ENCODE measurements around the gene FBXL15. TPM values are rescaled to one million over a fixed set of nuclear protein-coding genes. Genes with fewer than 3 reads are reported as not detected.

Gene FBXL15
- total and polyA plus RNA-seq, 2 of the 13 experiments (the other 11 are each of a cell fraction or from before 2014, with no cell fraction given): 4.3 to 8.3 TPM

DNA sequence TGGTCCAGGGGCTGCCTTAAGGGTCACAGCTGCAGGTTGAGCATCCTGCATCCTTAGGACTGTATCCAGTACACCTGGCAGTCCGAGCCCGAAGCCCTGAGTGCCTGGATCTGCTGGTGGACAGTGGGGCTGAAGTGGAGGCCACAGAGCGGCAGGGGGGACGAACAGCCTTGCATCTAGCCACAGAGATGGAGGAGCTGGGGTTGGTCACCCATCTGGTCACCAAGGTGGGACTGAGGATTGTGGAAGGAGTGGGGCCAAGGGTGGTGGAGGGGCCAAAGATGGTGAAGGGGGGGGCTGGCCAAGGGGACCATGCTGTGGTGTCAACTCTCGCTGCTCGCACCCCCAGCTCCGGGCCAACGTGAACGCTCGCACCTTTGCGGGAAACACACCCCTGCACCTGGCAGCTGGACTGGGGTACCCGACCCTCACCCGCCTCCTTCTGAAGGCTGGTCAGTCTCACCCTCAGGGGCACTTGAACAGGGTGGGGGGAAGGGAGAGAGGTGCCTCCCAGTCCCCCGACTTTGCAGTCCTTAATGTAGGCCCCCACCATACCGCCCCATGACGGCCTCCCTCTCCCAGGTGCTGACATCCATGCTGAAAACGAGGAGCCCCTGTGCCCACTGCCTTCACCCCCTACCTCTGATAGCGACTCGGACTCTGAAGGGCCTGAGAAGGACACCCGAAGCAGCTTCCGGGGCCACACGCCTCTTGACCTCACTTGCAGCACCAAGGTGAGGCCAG, 19.9 kb upstream of the FBXL15 start:
- DNase-seq (ENCODE audit: low spot score) (no peak), FAIRE-seq (no peak), ATAC-seq (no peak)
- Histone ChIP-seq H3K4me2 (ENCODE audit: low read depth, low read length) (no peak overlapping the region), H3K4me1 (ENCODE audit: insufficient read depth, low read length) (peaks cover 31% of the 10 kb centered on the region), H3K9ac (ENCODE audit: insufficient read depth, low read depth, low read length) (no peak overlapping the region), H3K36me3 (replicated peaks in 1 of 2; ENCODE audit: control insufficient read depth in 1 of 2, insufficient read depth in 2 of 2, low read length in 2 of 2) (peaks cover 0 to 4% of the 10 kb centered on the region in 2 experiments; a peak in 1 of 5 replicates), H3K79me2 (ENCODE audit: insufficient read depth, low read length) (peaks cover 3% of the 10 kb centered on the region), H3K4me3 (replicated peaks in 1 of 3; ENCODE audit: insufficient read depth in 1 of 3, low read depth in 2 of 3, low read length in 3 of 3) (no peak overlapping the region), H4K20me1 (ENCODE audit: insufficient read depth, low read length) (no peaks in the 10 kb centered on the region), H3K27me3 (ENCODE audit: control insufficient read depth in 1 of 2, insufficient read depth in 2 of 2, low read length in 2 of 2) (peaks cover 0 to 3% of the 10 kb centered on the region in 2 experiments; a peak in 3 of 5 replicates), H2AFZ (ENCODE audit: low read length) (no peak overlapping the region), H3K27ac (ENCODE audit: extremely low read length, insufficient read depth, low read length) (no peak overlapping the region), H3K9me3 (ENCODE audit: low read length) (no peaks in the 10 kb centered on the region)
- BruUV-seq (replicated peaks): no TSS peak
- intact Hi-C loops (cut with micrococcal nuclease; ENCODE audit: unreplicated experiment): no loop called here
- TF ChIP-seq KLF9 (CRISPR knock-in tag; IDR thresholded peaks at IDR 0.05; ENCODE audit: low read depth) (no peak), ZBTB8A (CRISPR knock-in tag; IDR thresholded peaks at IDR 0.05; ENCODE audit: borderline replicate concordance, low read depth) (no peak), ZNF446 (CRISPR knock-in tag; IDR thresholded peaks at IDR 0.05) (no peak), TBX3 (IDR thresholded peaks at IDR 0.05; ENCODE audit: borderline replicate concordance) (no peak), BORCS8-MEF2B (CRISPR knock-in tag; IDR thresholded peaks at IDR 0.05) (no peak), ZNF337 (CRISPR knock-in tag; IDR thresholded peaks at IDR 0.05; ENCODE audit: borderline replicate concordance, low read depth) (no peak), NCOA5 (CRISPR knock-in tag; IDR thresholded peaks at IDR 0.05) (no peak), NFKBIZ (CRISPR knock-in tag; IDR thresholded peaks at IDR 0.05) (no peak), ZNF709 (CRISPR knock-in tag; IDR thresholded peaks at IDR 0.05) (no peak), THAP11 (CRISPR knock-in tag; IDR thresholded peaks at IDR 0.05) (no peak), ARNTL (CRISPR knock-in tag; IDR thresholded peaks at IDR 0.05) (no peak), CHD4 (IDR thresholded peaks at IDR 0.05; ENCODE audit: borderline replicate concordance, low read length) (no peak)
- TF ChIP-seq, protein P1, sequence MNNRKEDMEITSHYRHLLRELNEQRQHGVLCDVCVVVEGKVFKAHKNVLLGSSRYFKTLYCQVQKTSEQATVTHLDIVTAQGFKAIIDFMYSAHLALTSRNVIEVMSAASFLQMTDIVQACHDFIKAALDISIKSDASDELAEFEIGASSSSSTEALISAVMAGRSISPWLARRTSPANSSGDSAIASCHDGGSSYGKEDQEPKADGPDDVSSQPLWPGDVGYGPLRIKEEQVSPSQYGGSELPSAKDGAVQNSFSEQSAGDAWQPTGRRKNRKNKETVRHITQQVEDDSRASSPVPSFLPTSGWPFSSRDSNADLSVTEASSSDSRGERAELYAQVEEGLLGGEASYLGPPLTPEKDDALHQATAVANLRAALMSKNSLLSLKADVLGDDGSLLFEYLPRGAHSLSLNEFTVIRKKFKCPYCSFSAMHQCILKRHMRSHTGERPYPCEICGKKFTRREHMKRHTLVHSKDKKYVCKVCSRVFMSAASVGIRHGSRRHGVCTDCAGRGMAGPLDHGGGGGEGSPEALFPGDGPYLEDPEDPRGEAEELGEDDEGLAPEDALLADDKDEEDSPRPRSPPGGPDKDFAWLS (CRISPR knock-in tag; IDR thresholded peaks at IDR 0.05; ENCODE audit: borderline replicate concordance): no peak
- WGBS (ENCODE audit: low lambda C conversion rate): 97% methylated on average over 12 of the region's 22 CpGs
- ChIA-PET CTCF (ENCODE audit: low intra/inter-chr PET ratio, low total read pairs) (no interaction called here), POLR2A (no interaction called here)
- in situ Hi-C loops (cut with HindIII; ENCODE audit: extremely low pct_ligation_motif_present, low pct_unique_long_range_greater_than_20kb): loop anchor here (10.0 kb wide), 1 partner anchor 74 kb away; no protein-coding TSS in a partner anchor

All from HepG2 (cell line).